Nephron progenitor cell (in vitro differentiated cells): ENCODE results near the gene OR52I2.

Experiments used
- DNase-seq: peaks from one replicate; pipeline ENCODE4 v3.0.0; 2021
- H3K27ac Mint-ChIP-seq: 2 replicates; pipeline ENCODE4 v1.8.0; 2021; ENCODE audit warnings: mild to moderate bottlenecking, moderate library complexity, mixed read lengths
- H3K27me3 Mint-ChIP-seq: 2 replicates; pipeline ENCODE4 v1.8.0; 2021; ENCODE audit warnings: mild to moderate bottlenecking, low read depth, mixed read lengths; ENCODE audit not compliant: poor library complexity
- H3K36me3 Mint-ChIP-seq: 2 replicates; pipeline ENCODE4 v1.8.0; 2021; ENCODE audit warnings: low read depth, mixed read lengths
- H3K4me1 Mint-ChIP-seq: 2 replicates; pipeline ENCODE4 v1.8.0; 2021; ENCODE audit warnings: mixed read lengths
- H3K4me3 Mint-ChIP-seq: 2 replicates; pipeline ENCODE4 v1.8.0; 2021; ENCODE audit warnings: mild to moderate bottlenecking, moderate library complexity, mixed read lengths
- H3K9me3 Mint-ChIP-seq: 2 replicates; pipeline ENCODE4 v1.8.0; 2021; ENCODE audit warnings: mild to moderate bottlenecking, moderate library complexity, mixed read lengths
- CTCF ChIP-seq: fragments of 200-600 bp; sonication (generic); IDR thresholded peaks from 2 replicates; pipeline ENCODE4 v1.5.0; 2021; ENCODE audit warnings: antibody characterized with exemption

Gene OR52I2

GRCh38 chr11:4547416-4547815 is 34.1 kb upstream of the OR52I2 start:
- no peaks in the 10 kb centered on the region for H3K36me3 Mint-ChIP-seq
- no peak for DNase-seq
- no peak overlapping the region for H3K4me3 Mint-ChIP-seq
- peaks cover 10% of the 10 kb centered on the region for H3K27me3 Mint-ChIP-seq
- no peak for TF ChIP-seq CTCF
- peaks cover 15% of the 10 kb centered on the region for H3K9me3 Mint-ChIP-seq
- no peaks in the 10 kb centered on the region for H3K4me1 Mint-ChIP-seq
- H3K27ac Mint-ChIP-seq: no peak overlapping the region

- Mint-ChIP-seq H3K27me3 (peaks cover 24% of the 10 kb centered on the region), H3K4me3 (no peak overlapping the region), H3K4me1 (no peaks in the 10 kb centered on the region), H3K9me3 (peaks cover 24% of the 10 kb centered on the region), H3K27ac (no peak overlapping the region), H3K36me3 (no peaks in the 10 kb centered on the region)
- TF ChIP-seq CTCF: no peak
- DNase-seq: no peak
Observed at GRCh38 chr11:4551346-4551979, 30.1 kb upstream of the OR52I2 start.

- no peaks in the 10 kb centered on the region for H3K4me1 Mint-ChIP-seq
- H3K4me3 Mint-ChIP-seq: no peak overlapping the region
- DNase-seq: no peak
- peaks cover 34% of the 10 kb centered on the region for H3K9me3 Mint-ChIP-seq
- no peak for TF ChIP-seq CTCF
- no peak overlapping the region for H3K27ac Mint-ChIP-seq
- peaks cover 16% of the 10 kb centered on the region for H3K27me3 Mint-ChIP-seq
- H3K36me3 Mint-ChIP-seq: no peaks in the 10 kb centered on the region
Observed at GRCh38 chr11:4559527-4560440, 21.8 kb upstream of the OR52I2 start.

GRCh38 chr11:4560467-4560866 is 21.1 kb upstream of the OR52I2 start:
- Mint-ChIP-seq H3K36me3 (no peaks in the 10 kb centered on the region), H3K4me3 (no peak overlapping the region), H3K27me3 (peaks cover 10% of the 10 kb centered on the region), H3K27ac (no peak overlapping the region), H3K4me1 (no peaks in the 10 kb centered on the region), H3K9me3 (peaks cover 38% of the 10 kb centered on the region)
- no peak for DNase-seq
- TF ChIP-seq CTCF: no peak

- H3K4me3 Mint-ChIP-seq: no peak overlapping the region
- no peak for DNase-seq
- H3K9me3 Mint-ChIP-seq: peaks cover 38% of the 10 kb centered on the region
- H3K27me3 Mint-ChIP-seq: peaks cover 8% of the 10 kb centered on the region
- H3K27ac Mint-ChIP-seq: no peak overlapping the region
- TF ChIP-seq CTCF: no peak
- no peaks in the 10 kb centered on the region for H3K4me1 Mint-ChIP-seq
- H3K36me3 Mint-ChIP-seq: no peaks in the 10 kb centered on the region
Observed at GRCh38 chr11:4565371-4565770, 16.2 kb upstream of the OR52I2 start.
